ENCODE results near the gene PGAP3. TPM values are rescaled to one million over a fixed set of nuclear protein-coding genes. Genes with fewer than 3 reads are reported as not detected.

The PGAP3 gene, protein sequence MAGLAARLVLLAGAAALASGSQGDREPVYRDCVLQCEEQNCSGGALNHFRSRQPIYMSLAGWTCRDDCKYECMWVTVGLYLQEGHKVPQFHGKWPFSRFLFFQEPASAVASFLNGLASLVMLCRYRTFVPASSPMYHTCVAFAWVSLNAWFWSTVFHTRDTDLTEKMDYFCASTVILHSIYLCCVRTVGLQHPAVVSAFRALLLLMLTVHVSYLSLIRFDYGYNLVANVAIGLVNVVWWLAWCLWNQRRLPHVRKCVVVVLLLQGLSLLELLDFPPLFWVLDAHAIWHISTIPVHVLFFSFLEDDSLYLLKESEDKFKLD
- 7.0 and 14.1 TPM in 2 replicates for total RNA-seq

DNA sequence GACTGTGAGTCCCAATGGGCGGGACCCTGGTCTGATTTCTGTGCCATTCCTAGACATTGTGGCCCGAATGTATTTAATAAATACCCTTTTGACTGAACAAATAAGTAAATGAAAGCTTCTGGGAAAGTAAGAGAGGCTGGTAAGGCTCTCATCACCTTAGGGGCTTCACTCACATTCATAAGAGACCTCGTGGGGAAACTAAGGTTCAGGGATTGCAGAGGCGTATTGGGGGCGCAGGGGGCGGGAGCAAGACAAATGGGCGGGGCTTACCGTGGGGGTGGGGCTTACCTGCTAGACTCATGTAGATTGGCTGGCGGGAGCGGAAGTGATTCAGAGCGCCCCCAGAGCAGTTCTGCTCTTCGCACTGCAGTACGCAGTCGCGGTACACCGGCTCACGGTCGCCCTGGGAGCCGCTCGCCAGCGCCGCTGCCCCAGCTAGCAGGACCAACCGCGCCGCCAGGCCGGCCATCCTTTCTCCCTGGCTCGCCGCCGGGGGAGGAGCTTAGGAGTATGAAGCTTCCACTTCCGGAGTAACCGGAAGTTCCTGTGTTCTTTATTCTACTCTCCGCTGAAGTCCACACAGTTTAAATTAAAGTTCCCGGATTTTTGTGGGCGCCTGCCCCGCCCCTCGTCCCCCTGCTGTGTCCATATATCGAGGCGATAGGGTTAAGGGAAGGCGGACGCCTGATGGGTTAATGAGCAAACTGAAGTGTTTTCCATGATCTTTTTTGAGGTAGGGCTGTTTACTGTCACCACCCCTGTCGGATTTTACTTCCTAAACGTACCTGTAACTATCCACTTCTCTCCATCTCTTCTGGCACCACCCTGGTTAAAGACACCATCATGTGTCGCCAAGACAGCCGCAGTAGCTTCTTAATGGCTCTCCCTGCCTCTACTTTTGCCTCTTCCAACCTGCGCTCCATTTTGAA, at the start of gene PGAP3:
Gene PGAP3, minus strand, starts transcription at position 512 of the 929 bp plus-strand sequence. Its CDS starts 43 bp downstream, at position 469.

DNA sequence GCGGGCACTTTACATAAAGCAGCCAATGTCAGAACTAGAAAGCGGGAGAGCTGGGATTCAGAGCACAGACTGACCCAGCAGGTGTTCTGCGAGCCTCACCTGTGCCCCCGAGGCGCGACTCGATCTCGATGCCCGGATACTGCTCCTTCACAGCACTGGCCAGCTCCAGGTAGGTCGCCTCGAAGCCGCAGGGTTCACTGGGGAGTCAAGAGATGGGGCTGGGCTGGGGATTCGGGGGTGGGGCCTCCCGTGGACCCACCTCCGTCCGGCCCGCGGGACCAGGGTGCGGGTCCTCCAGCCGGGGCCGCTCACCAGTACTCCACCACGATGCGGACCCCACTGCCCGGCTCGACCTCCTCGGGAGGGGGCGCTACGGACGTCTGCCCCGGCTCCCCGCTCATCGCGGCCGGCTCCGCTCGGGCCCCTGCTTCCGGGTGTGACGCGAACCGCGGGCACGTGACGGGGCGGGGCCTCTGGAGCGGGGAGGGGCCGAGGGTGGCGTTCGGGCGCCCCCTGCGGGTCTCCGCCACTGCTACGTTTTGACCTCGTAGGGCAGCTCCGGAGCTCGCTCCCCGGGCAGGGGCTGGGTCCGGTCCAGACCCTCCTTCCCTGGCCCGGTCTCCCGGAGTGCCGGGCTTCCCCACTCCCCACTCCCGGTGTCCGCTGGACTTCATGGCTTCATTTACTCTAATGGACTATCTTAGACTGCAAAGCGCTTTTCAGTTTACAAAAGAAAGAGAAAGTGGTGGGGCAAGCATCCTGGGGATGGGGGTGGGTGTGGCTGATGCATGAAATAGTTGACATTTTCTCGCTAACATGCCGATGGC, 42.5 kb upstream of the PGAP3 start, which contains the start of gene MIEN1:
Gene MIEN1, minus strand, starts transcription at position 438 of the 827 bp plus-strand sequence. Its CDS starts 37 bp downstream, at position 401.

DNA sequence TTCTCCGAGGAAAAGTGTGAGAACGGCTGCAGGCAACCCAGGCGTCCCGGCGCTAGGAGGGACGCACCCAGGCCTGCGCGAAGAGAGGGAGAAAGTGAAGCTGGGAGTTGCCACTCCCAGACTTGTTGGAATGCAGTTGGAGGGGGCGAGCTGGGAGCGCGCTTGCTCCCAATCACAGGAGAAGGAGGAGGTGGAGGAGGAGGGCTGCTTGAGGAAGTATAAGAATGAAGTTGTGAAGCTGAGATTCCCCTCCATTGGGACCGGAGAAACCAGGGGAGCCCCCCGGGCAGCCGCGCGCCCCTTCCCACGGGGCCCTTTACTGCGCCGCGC, 11.9 kb upstream of the PGAP3 start, which contains the start of gene ERBB2:
Gene ERBB2, plus strand, starts transcription at position 247 of the 330 bp plus-strand sequence. CDS start 175 bp downstream, outside the sequence.

DNA sequence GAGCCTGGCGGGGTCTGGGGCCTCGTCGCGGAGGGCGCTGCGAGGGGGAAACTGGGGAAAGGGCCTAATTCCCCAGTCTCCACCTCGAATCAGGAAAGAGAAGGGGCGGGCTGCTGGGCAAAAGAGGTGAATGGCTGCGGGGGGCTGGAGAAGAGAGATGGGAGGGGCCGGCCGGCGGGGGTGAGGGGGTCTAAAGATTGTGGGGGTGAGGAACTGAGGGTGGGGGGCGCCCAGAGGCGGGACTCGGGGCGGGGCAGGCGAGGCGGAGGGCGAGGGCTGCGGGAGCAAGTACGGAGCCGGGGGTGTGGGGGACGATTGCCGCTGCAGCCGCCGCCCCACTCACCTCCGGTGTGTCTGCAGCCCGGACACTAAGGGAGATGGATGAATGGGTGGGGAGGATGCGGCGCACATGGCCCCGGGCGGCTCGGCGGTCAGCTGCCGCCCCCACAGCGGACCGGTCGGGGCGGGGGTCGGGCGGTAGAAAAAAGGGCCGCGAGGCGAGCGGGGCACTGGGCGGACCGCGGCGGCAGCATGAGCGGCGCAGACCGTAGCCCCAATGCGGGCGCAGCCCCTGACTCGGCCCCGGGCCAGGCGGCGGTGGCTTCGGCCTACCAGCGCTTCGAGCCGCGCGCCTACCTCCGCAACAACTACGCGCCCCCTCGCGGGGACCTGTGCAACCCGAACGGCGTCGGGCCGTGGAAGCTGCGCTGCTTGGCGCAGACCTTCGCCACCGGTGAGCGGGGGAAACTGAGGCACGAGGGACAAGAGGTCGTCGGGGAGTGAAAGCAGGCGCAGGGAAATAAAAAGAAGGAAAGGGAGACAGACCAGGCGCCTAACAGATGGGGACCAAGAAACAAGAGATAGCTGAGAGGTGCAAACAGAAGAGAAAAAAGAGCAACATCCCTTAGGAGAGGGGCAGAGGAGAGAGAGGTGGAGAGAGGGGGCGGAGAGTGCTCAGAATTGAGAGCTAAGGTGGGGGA, 19.6 kb downstream of the PGAP3 start, which contains the start of gene PNMT:
Gene PNMT, plus strand, starts transcription at position 509 of the 980 bp plus-strand sequence. Its CDS starts 23 bp downstream, at position 532.

DNA sequence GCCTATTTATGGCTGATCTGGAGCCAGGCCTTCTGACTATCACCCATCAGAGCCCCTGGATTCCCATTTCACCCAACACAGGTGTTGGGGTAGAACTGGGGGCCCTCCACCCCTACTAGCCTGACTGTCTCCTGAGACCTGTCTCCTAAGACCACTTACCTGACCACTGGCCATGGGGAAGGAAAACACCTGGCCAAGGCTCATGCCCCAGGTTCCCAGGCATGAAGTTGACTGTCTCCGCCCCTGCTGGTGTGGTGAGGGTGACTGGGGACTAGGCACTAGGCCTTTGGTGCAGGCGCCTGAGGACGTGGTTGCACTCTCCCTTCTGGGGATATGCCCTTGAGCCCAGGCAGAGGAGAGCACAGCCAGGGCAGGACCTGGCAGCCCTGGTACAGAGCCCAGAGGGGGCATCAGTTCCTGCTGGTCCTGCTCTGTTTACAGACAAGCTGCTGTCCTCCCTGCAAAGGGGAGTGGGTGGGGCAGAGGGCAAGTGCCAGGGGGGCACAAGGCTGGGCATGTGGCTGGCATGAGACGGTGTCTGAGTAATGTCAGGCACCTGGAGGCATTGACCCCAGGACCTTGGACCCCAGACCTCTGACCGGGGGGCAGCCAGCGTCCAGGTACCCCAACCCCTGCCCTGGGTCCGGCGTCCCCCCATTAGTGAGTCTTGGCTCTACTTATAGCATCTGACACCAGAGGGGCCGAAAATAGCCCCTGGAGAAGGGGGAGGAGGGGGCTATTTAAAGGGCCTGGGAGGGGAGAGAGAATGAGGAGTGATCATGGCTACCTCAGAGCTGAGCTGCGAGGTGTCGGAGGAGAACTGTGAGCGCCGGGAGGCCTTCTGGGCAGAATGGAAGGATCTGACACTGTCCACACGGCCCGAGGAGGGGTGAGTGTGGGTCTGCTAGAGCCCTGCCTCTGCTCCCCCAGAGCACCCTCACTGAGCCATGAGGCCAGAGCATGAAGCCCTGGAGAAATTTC, 23.0 kb downstream of the PGAP3 start, which contains the start of gene TCAP:
Gene TCAP, plus strand, starts transcription at position 769 of the 981 bp plus-strand sequence. Its CDS starts 11 bp downstream, at position 780.

DNA sequence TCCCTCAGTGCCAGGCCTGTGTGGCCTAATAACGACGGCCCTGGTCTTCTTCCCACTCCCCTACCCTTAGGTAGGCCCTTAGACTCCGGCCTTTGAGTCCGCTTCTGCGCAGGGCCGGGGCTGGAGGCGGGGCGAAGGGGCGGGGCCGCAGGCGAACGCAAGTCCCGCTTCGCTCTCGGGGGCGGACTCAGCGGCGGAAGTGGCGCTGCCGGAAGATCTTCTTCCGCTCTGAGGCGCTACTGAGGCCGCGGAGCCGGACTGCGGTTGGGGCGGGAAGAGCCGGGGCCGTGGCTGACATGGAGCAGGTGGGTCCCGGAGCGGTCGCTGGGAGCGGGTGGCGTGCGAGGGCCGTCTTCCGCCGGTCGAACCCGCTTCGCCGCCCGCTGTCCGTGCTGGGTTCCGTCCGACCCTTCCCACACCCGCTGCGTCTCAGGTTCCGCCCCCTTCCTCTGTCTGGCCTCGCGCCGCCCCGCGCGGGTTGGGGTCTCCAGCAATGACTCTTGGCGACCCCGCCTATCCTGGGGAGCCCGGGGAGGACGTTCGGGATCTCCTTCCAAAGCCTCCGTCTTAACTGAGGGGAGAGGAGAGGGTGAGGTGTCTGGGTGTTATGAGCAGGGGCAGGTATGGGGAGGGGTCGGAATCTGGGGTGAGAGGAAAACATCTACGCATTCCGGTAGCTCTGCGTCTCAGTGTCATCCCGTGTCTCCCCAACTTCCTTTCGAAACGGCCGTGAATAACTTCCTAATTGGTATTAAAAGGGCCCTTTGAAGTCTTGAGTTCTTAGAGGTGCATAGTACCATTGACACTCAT, 50.7 kb downstream of the PGAP3 start, which contains the start of gene STARD3:
Gene STARD3, plus strand, starts transcription at position 218 of the 810 bp plus-strand sequence. CDS start 16,388 bp downstream, outside the sequence.

DNA sequence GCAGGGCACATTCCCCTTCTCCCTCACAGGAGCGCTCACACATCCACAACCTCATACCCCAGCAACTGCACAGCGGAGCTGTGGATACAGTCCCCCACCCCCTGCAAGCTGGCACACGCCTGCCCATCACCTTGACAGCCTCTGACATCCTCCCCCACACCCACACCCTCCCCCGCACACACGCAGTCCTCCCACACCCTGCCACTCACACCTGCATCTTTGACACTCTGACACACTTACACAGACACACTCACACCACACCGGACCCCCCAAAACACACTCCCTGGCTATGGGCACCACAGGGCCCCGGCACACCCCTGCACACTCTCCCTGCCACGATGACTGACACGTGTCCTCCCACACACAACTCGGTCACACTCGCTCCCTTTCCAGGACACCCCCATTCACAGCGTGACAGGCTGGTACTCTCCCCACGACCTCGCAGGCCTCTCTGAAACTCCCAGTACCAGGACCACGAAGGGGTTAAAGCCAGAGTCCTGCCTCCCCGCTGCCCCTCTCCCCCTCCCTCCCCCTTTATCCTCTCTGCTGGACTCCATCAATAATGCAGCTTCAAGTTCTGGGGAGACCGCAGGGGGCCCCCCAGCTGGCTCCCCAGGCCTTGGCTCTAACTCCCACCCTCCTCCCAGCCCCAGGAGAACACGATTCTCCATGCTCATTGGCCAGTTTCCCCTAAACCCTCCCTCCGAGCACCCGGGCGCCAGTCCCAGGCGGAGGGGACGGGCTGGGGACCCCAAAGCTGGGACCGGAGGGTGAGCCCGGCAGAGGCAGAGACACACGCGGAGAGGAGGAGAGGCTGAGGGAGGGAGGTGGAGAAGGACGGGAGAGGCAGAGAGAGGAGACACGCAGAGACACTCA, 61.4 kb downstream of the PGAP3 start, which contains the start of gene PPP1R1B:
Gene PPP1R1B, plus strand, starts transcription at position 782 of the 876 bp plus-strand sequence. CDS start 441 bp downstream, outside the sequence.

Other genes starting within 250 kb of the PGAP3 start
- 11.0 and 14.3 TPM in 2 replicates for gene MED1, start 236.8 kb downstream of the PGAP3 start, total RNA-seq
- gene CDK12, start 226.6 kb downstream of the PGAP3 start, total RNA-seq = 13.0 and 21.1 TPM in 2 replicates
- not detected in 2 replicates for gene NEUROD2, start 80.1 kb downstream of the PGAP3 start, total RNA-seq
- 3.4 and 3.9 TPM in 2 replicates for gene PPP1R1B, start 61.1 kb downstream of the PGAP3 start, total RNA-seq
- 26.5 and 34.8 TPM in 2 replicates for gene STARD3, start 50.9 kb downstream of the PGAP3 start, total RNA-seq
- gene TCAP, start 22.7 kb downstream of the PGAP3 start, total RNA-seq = not detected in 2 replicates
- 0.65 TPM in 1 of 2 replicates, not detected in the other for gene PNMT, start 19.6 kb downstream of the PGAP3 start, total RNA-seq
- gene ERBB2, start 12.0 kb upstream of the PGAP3 start, total RNA-seq = 38.3 and 48.1 TPM in 2 replicates
- 42.8 and 51.5 TPM in 2 replicates for gene MIEN1, start 42.5 kb upstream of the PGAP3 start, total RNA-seq
- gene GRB7, start 49.9 kb upstream of the PGAP3 start, total RNA-seq = 0.54 and 0.81 TPM in 2 replicates
- gene IKZF3, start 176.3 kb upstream of the PGAP3 start, total RNA-seq = not detected in 2 replicates
- gene ZPBP2, start 180.1 kb upstream of the PGAP3 start, total RNA-seq = not detected in 2 replicates
- gene GSDMB, start 230.6 kb upstream of the PGAP3 start, total RNA-seq = 0.81 and 1.6 TPM in 2 replicates
- gene ORMDL3, start 239.5 kb upstream of the PGAP3 start, total RNA-seq = 35.7 and 42.6 TPM in 2 replicates
- not detected in 2 replicates for gene LRRC3C, start 239.7 kb upstream of the PGAP3 start, total RNA-seq